Heart left ventricle (tissue), 13 donors: ENCODE results near the gene HES5.

Source experiments
- POLR2A ChIP-seq, 2 donors: fragments of 450-650 bp; IDR thresholded peaks; one replicate each; pipeline ENCODE4 v1.6.1; 2017; ENCODE audit warnings: antibody characterized with exemption in 2 of 2, mild to moderate bottlenecking in 2 of 2, moderate library complexity in 2 of 2
- TF ChIP-seq, protein P1 (sequence below), 12 donors: fragments of 200-600 bp; sonication (generic) in 4 of 12; IDR thresholded peaks; one replicate each; pipeline versions ENCODE4 v1.5.0 to v1.8.0; 2018 to 2022; ENCODE audit warnings: antibody characterized with exemption in 12 of 12, mild to moderate bottlenecking in 5 of 12
- donor health status: ischemic (EF 13 %, LVEDD 7.1; RV severe dilation, severe dysfunction).
- donor health status: DM: no; HTN: yes; CAD: no.
- donor health status: DM: no; HTN: no; CAD: no.
- donor health status: ischemic (EF 25% LVEDD 6.9; RV normal size, moderate dysfunction).
- donor health status: ischemic (EF 25% LVEDD 5.7; RV mildly dilated, moderate dysfunction).
- donor health status: ischemic (EF 35%, LVEDD 5.7; RV mildly dilated, moderate dysfunction).
- donor health status: nonischemic (EF 11% LVEDD 7.7; RV severe dilation, severe dysfunction).
- donor health status: DM: yes; HTN: yes; CAD: no.
- donor health status: PGD.
- donor health status: ischemic (EF 29% LVEDD 5.4; RV normal size, mild dysfunction).
- donor health status: nonischemic (EF 23%, LVEDD 6.1; RV moderate dilation, normal function).

DNA sequence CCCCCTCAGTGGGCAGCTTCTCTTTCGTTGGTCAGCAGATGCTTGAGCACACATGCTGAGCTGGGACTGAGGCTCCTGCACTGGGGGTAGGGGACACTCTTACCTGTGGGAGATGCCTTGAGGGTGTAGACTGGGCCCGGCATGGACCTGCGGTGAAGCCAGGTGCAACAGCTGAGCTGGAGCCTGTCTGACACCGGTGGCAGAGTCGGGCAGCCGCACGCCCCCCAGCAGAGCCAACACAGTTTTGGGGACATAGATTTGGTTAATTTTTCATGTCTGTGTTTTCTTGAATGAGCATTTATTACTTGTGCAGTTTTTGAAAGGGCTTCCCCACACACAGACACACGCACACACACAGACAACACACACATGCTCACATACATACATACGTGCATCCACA lies 5.9 kb upstream of the HES5 start:
- TF ChIP-seq, protein P1, sequence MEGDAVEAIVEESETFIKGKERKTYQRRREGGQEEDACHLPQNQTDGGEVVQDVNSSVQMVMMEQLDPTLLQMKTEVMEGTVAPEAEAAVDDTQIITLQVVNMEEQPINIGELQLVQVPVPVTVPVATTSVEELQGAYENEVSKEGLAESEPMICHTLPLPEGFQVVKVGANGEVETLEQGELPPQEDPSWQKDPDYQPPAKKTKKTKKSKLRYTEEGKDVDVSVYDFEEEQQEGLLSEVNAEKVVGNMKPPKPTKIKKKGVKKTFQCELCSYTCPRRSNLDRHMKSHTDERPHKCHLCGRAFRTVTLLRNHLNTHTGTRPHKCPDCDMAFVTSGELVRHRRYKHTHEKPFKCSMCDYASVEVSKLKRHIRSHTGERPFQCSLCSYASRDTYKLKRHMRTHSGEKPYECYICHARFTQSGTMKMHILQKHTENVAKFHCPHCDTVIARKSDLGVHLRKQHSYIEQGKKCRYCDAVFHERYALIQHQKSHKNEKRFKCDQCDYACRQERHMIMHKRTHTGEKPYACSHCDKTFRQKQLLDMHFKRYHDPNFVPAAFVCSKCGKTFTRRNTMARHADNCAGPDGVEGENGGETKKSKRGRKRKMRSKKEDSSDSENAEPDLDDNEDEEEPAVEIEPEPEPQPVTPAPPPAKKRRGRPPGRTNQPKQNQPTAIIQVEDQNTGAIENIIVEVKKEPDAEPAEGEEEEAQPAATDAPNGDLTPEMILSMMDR (IDR thresholded peaks at IDR 0.05): no peak
- no peak for TF ChIP-seq POLR2A (IDR thresholded peaks at IDR 0.05)
